ENCODE data around the gene PCAT7. TPM values are rescaled to one million over a fixed set of nuclear protein-coding genes. Genes with fewer than 3 reads are reported as not detected.

Gene PCAT7
- total and polyA plus RNA-seq, 10 of the 15 experiments (the other 5 are each of a cell fraction or from before 2014, with no cell fraction given), result 0.04 TPM; not detected in 9

DNA sequence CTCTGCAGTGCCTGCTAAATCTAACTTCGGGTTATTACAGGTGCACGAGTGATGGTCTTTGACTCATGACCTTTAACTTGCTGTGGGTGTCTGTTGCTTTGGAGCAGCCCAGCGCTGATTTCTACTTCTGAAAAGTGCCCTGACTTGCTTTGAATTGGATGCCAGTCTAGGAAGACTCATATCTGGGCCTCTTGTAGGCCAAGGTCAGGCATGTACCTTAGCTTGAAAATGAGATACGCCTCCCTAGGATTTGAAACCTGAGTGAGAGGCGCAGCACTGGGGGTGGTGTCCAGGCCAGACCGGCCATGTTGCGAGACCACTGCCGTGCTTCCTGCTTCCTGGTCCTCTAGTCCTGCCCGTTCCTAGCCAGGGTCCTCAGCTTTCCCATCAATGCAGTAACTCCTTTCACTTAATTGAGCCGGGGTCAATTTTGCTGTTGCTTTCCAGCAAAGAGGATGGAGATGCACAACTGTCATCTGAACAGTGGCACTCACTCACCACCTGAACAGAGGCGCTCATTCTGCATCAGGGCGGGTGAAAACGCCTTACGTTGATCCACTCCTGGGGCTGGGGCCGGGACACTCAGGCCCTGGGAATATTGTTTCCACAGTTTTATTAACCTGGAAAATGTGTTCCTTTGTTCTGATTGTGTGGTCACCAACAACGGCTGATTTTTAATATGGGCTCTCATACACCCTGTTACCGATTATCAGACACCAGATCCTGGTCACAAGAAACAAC lies 14.3 kb downstream of the PCAT7 start:
- in situ Hi-C loops (cut with MboI), result no loop called here
- H3K4me3 ChIP-seq, result no peak overlapping the region
- intact Hi-C loops (cut with micrococcal nuclease; ENCODE audit: unreplicated experiment), result no loop called here
- no peak for FAIRE-seq
- BruUV-seq (replicated peaks), result no TSS peak
- H3K36me3 ChIP-seq (ENCODE audit: control insufficient read depth in 2 of 2, insufficient read depth in 2 of 2, low read length in 1 of 2), result no peaks in the 10 kb centered on the region
- no peaks in the 10 kb centered on the region for H4K20me1 ChIP-seq (ENCODE audit: control insufficient read depth, insufficient read depth)
- SMC1A ChIA-PET (ENCODE audit: uncharacterized antibody, unreplicated experiment), result interaction anchor here (0.5 kb wide), 1 partner anchor 1505 kb away, joined by 3 read pairs; no protein-coding TSS in a partner anchor
- no peaks in the 10 kb centered on the region; a peak in 2 of 4 replicates for H3K27me3 ChIP-seq (replicated peaks in 1 of 2; ENCODE audit: control insufficient read depth in 2 of 2, insufficient read depth in 2 of 2, low read length in 1 of 2)
- H3K9ac ChIP-seq (ENCODE audit: control insufficient read depth, insufficient read depth, low read length), result no peak overlapping the region
- no peak for DNase-seq (ENCODE audit: low read depth, low spot score)
- no peak overlapping the region for H3K27ac ChIP-seq (ENCODE audit: control insufficient read depth, insufficient read depth)
- CTCF ChIA-PET, result no interaction called here
- H3K79me2 ChIP-seq (ENCODE audit: control insufficient read depth, insufficient read depth, low read length), result no peaks in the 10 kb centered on the region
- no peak overlapping the region for H3K4me2 ChIP-seq (ENCODE audit: control insufficient read depth, insufficient read depth)
- no peak for ATAC-seq
- WGBS (ENCODE audit: insufficient coverage, insufficient replicate concordance, low lambda C conversion rate, missing lambda C conversion rate), result 53% methylated on average over 17 of the region's 17 CpGs
- H2AFZ ChIP-seq (ENCODE audit: control insufficient read depth, low read depth, low read length), result no peak overlapping the region
- POLR2A ChIA-PET, result no interaction called here
- RAD21 ChIA-PET (ENCODE audit: unreplicated experiment), result no interaction called here
- H3K9me3 ChIP-seq (replicated peaks; ENCODE audit: control insufficient read depth, insufficient read depth, low read length), result no peaks in the 10 kb centered on the region
- H3K4me1 ChIP-seq (ENCODE audit: control insufficient read depth, insufficient read depth, low read length), result no peaks in the 10 kb centered on the region
- no peak for TF ChIP-seq KAT2A (conservative IDR thresholded peaks at IDR 0.05; ENCODE audit: control insufficient read depth, low read depth, low read length)
- TF ChIP-seq, protein P1, sequence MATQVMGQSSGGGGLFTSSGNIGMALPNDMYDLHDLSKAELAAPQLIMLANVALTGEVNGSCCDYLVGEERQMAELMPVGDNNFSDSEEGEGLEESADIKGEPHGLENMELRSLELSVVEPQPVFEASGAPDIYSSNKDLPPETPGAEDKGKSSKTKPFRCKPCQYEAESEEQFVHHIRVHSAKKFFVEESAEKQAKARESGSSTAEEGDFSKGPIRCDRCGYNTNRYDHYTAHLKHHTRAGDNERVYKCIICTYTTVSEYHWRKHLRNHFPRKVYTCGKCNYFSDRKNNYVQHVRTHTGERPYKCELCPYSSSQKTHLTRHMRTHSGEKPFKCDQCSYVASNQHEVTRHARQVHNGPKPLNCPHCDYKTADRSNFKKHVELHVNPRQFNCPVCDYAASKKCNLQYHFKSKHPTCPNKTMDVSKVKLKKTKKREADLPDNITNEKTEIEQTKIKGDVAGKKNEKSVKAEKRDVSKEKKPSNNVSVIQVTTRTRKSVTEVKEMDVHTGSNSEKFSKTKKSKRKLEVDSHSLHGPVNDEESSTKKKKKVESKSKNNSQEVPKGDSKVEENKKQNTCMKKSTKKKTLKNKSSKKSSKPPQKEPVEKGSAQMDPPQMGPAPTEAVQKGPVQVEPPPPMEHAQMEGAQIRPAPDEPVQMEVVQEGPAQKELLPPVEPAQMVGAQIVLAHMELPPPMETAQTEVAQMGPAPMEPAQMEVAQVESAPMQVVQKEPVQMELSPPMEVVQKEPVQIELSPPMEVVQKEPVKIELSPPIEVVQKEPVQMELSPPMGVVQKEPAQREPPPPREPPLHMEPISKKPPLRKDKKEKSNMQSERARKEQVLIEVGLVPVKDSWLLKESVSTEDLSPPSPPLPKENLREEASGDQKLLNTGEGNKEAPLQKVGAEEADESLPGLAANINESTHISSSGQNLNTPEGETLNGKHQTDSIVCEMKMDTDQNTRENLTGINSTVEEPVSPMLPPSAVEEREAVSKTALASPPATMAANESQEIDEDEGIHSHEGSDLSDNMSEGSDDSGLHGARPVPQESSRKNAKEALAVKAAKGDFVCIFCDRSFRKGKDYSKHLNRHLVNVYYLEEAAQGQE (IDR thresholded peaks at IDR 0.05; ENCODE audit: low read depth, low read length), result no peak
- TF ChIP-seq, protein P2, sequence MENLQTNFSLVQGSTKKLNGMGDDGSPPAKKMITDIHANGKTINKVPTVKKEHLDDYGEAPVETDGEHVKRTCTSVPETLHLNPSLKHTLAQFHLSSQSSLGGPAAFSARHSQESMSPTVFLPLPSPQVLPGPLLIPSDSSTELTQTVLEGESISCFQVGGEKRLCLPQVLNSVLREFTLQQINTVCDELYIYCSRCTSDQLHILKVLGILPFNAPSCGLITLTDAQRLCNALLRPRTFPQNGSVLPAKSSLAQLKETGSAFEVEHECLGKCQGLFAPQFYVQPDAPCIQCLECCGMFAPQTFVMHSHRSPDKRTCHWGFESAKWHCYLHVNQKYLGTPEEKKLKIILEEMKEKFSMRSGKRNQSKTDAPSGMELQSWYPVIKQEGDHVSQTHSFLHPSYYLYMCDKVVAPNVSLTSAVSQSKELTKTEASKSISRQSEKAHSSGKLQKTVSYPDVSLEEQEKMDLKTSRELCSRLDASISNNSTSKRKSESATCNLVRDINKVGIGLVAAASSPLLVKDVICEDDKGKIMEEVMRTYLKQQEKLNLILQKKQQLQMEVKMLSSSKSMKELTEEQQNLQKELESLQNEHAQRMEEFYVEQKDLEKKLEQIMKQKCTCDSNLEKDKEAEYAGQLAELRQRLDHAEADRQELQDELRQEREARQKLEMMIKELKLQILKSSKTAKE (IDR thresholded peaks at IDR 0.05; ENCODE audit: low read depth, poor library complexity, severe bottlenecking), result no peak
- no peak for TF ChIP-seq CBFB (IDR thresholded peaks at IDR 0.05; ENCODE audit: low read depth)
- TF ChIP-seq ZNF274 (IDR thresholded peaks at IDR 0.05; ENCODE audit: insufficient read depth, insufficient read length), result no peak

All from GM12878 (cell line).